ENCODE data around the gene TBC1D10A.

TBC1D10A gene, protein sequence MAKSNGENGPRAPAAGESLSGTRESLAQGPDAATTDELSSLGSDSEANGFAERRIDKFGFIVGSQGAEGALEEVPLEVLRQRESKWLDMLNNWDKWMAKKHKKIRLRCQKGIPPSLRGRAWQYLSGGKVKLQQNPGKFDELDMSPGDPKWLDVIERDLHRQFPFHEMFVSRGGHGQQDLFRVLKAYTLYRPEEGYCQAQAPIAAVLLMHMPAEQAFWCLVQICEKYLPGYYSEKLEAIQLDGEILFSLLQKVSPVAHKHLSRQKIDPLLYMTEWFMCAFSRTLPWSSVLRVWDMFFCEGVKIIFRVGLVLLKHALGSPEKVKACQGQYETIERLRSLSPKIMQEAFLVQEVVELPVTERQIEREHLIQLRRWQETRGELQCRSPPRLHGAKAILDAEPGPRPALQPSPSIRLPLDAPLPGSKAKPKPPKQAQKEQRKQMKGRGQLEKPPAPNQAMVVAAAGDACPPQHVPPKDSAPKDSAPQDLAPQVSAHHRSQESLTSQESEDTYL

GRCh38 chr22:30326706-30327362 lies at the start of gene TBC1D10A:
TBC1D10A (minus strand) TSS chr22:30326941; CDS start chr22:30326881, 60 bp downstream.
- DNase-seq (ENCODE audit: low read depth), result peak; percentile 64
- no peak for TF ChIP-seq CTCF (conservative IDR thresholded peaks at IDR 0.05; ENCODE audit: low read depth, low read length)

DNA sequence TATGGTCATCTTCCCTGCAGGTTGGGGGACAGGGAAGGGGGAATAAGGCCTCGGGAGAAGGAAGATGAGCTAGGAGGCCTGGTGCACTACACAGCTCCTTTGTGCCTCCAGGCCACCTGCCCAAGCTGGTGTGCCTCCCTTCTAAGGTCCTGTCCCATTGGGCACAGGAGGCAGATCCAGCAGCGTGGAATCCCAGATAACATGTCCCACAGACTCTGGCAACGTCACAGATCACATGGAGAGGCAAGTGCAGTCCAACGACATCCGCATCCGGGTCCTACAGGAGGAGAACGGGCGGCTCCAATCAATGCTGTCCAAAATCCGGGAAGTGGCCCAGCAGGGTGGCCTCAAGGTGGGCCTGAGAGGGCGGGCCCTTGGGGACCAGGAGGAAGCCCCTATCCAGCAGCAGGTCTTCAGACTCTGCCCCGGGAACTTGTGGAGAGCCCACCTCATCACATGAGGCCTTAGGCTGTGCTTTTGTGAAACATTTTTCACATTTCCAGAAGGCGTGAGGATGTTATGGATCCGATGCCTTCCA lies 48.6 kb upstream of the TBC1D10A start:
- H3K4me3 ChIP-seq (ENCODE audit: low read length), result no peak overlapping the region
- DNase-seq (ENCODE audit: low read depth), result no peak
- no peak for TF ChIP-seq CTCF (conservative IDR thresholded peaks at IDR 0.05; ENCODE audit: low read depth, low read length)

More at GRCh38 chr22:30326706-30327362, at the start of gene TBC1D10A:
- peak within 1 kb of the TSS; percentile 78 for H3K4me3 ChIP-seq (ENCODE audit: low read length)

DNA sequence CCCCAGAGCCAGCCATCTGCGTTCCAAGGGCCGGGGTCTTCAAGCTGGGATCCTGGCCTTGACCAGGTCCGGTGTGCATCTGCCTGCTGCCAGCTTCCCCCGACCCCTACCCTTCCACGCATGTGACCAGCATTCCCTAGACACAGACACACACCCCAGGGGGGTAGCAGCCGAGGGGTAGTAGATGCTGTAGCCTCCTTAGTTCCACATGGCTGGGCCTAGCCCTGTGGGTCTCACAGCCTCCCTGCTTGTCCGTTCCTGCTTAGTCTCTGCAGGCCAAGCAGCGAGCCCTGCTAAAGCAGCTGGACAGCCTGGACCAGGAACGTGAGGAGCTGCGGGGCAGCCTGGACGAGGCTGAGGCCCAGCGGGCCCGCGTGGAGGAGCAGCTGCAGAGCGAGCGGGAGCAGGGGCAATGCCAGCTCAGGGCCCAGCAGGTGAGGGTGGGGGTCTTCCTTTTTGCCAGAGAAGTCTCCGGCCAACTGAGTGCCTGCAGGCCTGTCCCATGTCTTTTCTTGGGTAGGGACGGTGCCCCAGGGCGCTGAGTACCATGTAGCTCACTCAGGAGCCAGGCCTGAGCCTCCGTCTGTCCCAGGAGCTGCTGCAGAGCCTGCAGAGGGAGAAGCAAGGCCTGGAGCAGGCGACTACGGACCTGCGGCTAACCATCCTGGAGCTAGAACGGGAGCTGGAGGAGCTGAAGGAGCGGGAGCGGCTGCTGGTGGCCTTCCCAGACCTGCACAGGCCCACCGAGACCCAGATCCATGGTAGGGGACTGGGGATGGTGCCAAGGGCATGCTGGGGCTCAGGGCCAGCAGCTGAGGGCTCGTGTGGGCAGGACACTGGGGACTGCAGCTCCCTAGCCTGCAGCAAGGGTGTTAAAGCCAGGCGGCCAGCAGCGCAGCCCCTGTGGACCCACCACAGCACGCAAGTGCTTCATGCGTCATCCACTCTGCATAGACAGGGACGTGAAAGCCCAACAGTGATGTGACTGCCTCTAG lies 46.9 kb upstream of the TBC1D10A start:
- TF ChIP-seq CTCF (conservative IDR thresholded peaks at IDR 0.05; ENCODE audit: low read depth, low read length), result no peak
- no peak overlapping the region for H3K4me3 ChIP-seq (ENCODE audit: low read length)
- no peak for DNase-seq (ENCODE audit: low read depth)

DNA sequence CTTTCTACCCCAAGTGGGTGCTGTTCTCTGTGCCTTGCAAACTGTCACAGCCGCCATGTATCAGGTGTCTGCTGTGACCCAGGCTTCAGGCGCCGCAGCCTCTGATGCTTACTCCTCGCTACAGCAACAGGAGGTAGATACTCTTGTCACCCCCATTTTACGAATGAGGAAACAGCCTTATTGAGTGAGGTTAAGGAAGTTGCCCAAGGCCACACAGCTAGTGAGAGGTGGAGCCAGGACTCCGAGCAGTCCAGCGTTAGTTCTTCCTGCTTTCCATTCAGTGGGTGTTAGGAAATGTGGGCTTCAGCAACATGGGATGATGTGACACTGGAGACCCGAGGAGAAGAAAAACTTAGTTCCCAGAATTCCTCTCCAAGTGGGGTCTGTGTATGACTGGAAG lies 46.2 kb upstream of the TBC1D10A start:
- DNase-seq (ENCODE audit: low read depth), result no peak
- H3K4me3 ChIP-seq (ENCODE audit: low read length), result no peak overlapping the region

GRCh38 chr22:30371981-30372380 lies 45.2 kb upstream of the TBC1D10A start:
- TF ChIP-seq CTCF (conservative IDR thresholded peaks at IDR 0.05; ENCODE audit: low read depth, low read length), result no peak
- no peak for DNase-seq (ENCODE audit: low read depth)
- H3K4me3 ChIP-seq (ENCODE audit: low read length), result no peak overlapping the region

More for the DNA sequence above, 46.2 kb upstream of the TBC1D10A start:
- TF ChIP-seq CTCF (conservative IDR thresholded peaks at IDR 0.05; ENCODE audit: low read depth, low read length), result no peak

DNA sequence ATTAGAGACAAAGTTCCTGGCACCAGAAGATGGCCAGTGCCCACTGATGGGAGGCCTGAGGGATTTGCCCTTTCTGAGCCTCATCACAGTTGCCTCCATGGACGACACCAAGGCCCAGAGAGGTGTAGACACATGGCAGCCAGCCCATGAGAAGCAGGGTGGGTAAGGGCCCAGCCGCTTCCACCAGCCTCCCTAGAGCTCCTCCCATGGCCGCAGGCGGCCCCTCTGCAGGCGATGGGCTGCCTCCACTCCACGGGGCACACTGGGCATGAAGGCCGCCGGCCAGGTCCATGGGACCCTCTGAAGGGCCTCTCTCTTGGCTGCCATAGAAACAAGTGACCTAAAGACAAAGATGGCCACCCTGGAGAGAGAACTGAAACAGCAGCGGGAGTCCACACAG lies 44.6 kb upstream of the TBC1D10A start:
- no peak for DNase-seq (ENCODE audit: low read depth)
- no peak for TF ChIP-seq CTCF (conservative IDR thresholded peaks at IDR 0.05; ENCODE audit: low read depth, low read length)
- no peak overlapping the region for H3K4me3 ChIP-seq (ENCODE audit: low read length)

All from retinal pigment epithelial cell (primary cell).